Measurements from ENCODE around the gene IL37.
"Not testable (repeated sequence)": the region's sequence is repeated elsewhere in the genome, so short reads cannot be mapped to it uniquely, and the experiment has no call there.

IL37 gene

GRCh38 chr2:112901431-112902065 lies 9.4 kb upstream of the IL37 start:
- H3K4me3 ChIP-seq (ENCODE audit: low read depth, low read length); POLR2A ChIA-PET; H3K9me3 ChIP-seq (ENCODE audit: control insufficient read depth, insufficient read depth, low read depth, low read length); H3K36me3 ChIP-seq (ENCODE audit: control insufficient read depth in 2 of 2, insufficient read depth in 1 of 2, low read length in 2 of 2); H3K27ac ChIP-seq (ENCODE audit: extremely low read depth, low read depth, low read length); H3K4me1 ChIP-seq (ENCODE audit: control insufficient read depth, insufficient read depth, low read length): not testable (repeated sequence)
- CTCF ChIA-PET: interaction anchor here (0.9 to 2.5 kb wide), 4 partner anchors 15 to 152 kb away, joined by 3 to 12 read pairs (median 6); no protein-coding TSS in a partner anchor

- no peaks in the 10 kb centered on the region for H3K36me3 ChIP-seq (ENCODE audit: control insufficient read depth in 2 of 2, insufficient read depth in 1 of 2, low read length in 2 of 2)
- H3K27ac ChIP-seq (ENCODE audit: extremely low read depth, low read depth, low read length): no peak overlapping the region
- H3K9me3 ChIP-seq (ENCODE audit: control insufficient read depth, insufficient read depth, low read depth, low read length): no peaks in the 10 kb centered on the region
- POLR2A ChIA-PET: no interaction called here
- TF ChIP-seq ZSCAN5A (tag by site-specific recombination; IDR thresholded peaks at IDR 0.05) (no peak), SCRT1 (tag by site-specific recombination; IDR thresholded peaks at IDR 0.05; ENCODE audit: borderline replicate concordance) (no peak), SP7 (tag by site-specific recombination; IDR thresholded peaks at IDR 0.05) (no peak), ZNF610 (tag by site-specific recombination; IDR thresholded peaks at IDR 0.05; ENCODE audit: borderline replicate concordance) (no peak), ZNF114 (tag by site-specific recombination; IDR thresholded peaks at IDR 0.05) (no peak), KLF17 (tag by site-specific recombination; IDR thresholded peaks at IDR 0.05) (no peak), MYNN (tag by site-specific recombination; IDR thresholded peaks at IDR 0.05; ENCODE audit: borderline replicate concordance) (no peak), SCRT2 (tag by site-specific recombination; IDR thresholded peaks at IDR 0.05) (no peak), MEIS1 (CRISPR knock-in tag; IDR thresholded peaks at IDR 0.05; ENCODE audit: borderline replicate concordance) (no peak), ZNF211 (tag by site-specific recombination; IDR thresholded peaks at IDR 0.05; ENCODE audit: low read depth) (no peak), ZFP41 (tag by site-specific recombination; IDR thresholded peaks at IDR 0.05; ENCODE audit: borderline replicate concordance) (no peak), ZNF776 (tag by site-specific recombination; IDR thresholded peaks at IDR 0.05; ENCODE audit: borderline replicate concordance) (no peak), ZNF548 (tag by site-specific recombination; IDR thresholded peaks at IDR 0.05) (no peak), ZNF23 (tag by site-specific recombination; IDR thresholded peaks at IDR 0.05; ENCODE audit: borderline replicate concordance) (no peak), ZFP3 (tag by site-specific recombination; IDR thresholded peaks at IDR 0.05; ENCODE audit: low read depth) (no peak), BCL6B (tag by site-specific recombination; IDR thresholded peaks at IDR 0.05) (no peak)
- no peak overlapping the region for H3K4me3 ChIP-seq (ENCODE audit: low read depth, low read length)
- no peaks in the 10 kb centered on the region for H3K4me1 ChIP-seq (ENCODE audit: control insufficient read depth, insufficient read depth, low read length)
- CTCF ChIA-PET: interaction anchor here (1.1 to 2.5 kb wide), 4 partner anchors 18 to 153 kb away, joined by 3 to 12 read pairs (median 6); no protein-coding TSS in a partner anchor
Observed at GRCh38 chr2:112902816-112903215, 8.1 kb upstream of the IL37 start.

- H3K4me1 ChIP-seq (ENCODE audit: control insufficient read depth, insufficient read depth, low read length): no peaks in the 10 kb centered on the region
- POLR2A ChIA-PET: no interaction called here
- no peaks in the 10 kb centered on the region for H3K9me3 ChIP-seq (ENCODE audit: control insufficient read depth, insufficient read depth, low read depth, low read length)
- TF ChIP-seq KLF10 (tag by site-specific recombination; IDR thresholded peaks at IDR 0.05): no peak
- H3K4me3 ChIP-seq (ENCODE audit: low read depth, low read length): no peak overlapping the region
- H3K36me3 ChIP-seq (ENCODE audit: control insufficient read depth in 2 of 2, insufficient read depth in 1 of 2, low read length in 2 of 2): no peaks in the 10 kb centered on the region
- CTCF ChIA-PET: interaction anchor here (0.9 to 1.5 kb wide), 2 partner anchors 20 to 36 kb away, joined by 3 to 6 read pairs; no protein-coding TSS in a partner anchor
- no peak overlapping the region for H3K27ac ChIP-seq (ENCODE audit: extremely low read depth, low read depth, low read length)
Observed at GRCh38 chr2:112904883-112905282, 6.1 kb upstream of the IL37 start.
